K562 (cell line): ENCODE measurements around the gene NLRC3. TPM values are rescaled to one million over a fixed set of nuclear protein-coding genes. Genes with fewer than 3 reads are reported as not detected.

Experiments
- CBX8 ChIP-seq: fragments of 200-600 bp; sonication (generic); IDR thresholded peaks from 2 replicates; pipeline ENCODE4 v1.6.1; 2012; ENCODE audit warnings: borderline replicate concordance, mixed run types, low read depth, mild to moderate bottlenecking, moderate library complexity, mixed read lengths, low read length, control low read depth, inconsistent platforms; ENCODE audit not compliant: poor library complexity, severe bottlenecking; ENCODE audit errors: extremely low read depth
- CREB3L1 ChIP-seq: fragments of 450-650 bp; IDR thresholded peaks from 2 replicates; pipeline ENCODE4 v1.6.1; 2014; ENCODE audit warnings: low read depth, mild to moderate bottlenecking, moderate library complexity, borderline replicate concordance
- ETV1 ChIP-seq: fragments of 450-650 bp; conservative IDR thresholded peaks from 2 replicates; pipeline ENCODE4 v1.6.1; 2016; ENCODE audit warnings: missing genetic modification characterization, control low read depth, low read depth, missing compliant biosample characterization
- FOSL1 ChIP-seq: fragments of 200-800 bp; sonication (Bioruptor generic); conservative IDR thresholded peaks from 2 replicates; pipeline ENCODE4 v1.6.1; 2016; ENCODE audit warnings: missing genetic modification characterization, missing compliant biosample characterization
- FOXK1 ChIP-seq: sonication (generic); formaldehyde crosslinking; IDR thresholded peaks from 2 replicates; pipeline ENCODE4 v1.8.0; 2022; ENCODE audit warnings: missing genetic modification reagents, mild to moderate bottlenecking, borderline replicate concordance
- HBP1 ChIP-seq: fragments of 450-650 bp; formaldehyde crosslinking; IDR thresholded peaks from 2 replicates; pipeline ENCODE4 v1.4.0; 2022; ENCODE audit warnings: missing genetic modification characterization
- KHSRP ChIP-seq: fragments of 450-650 bp; IDR thresholded peaks from 2 replicates; pipeline ENCODE4 v1.6.1; 2017
- ZFP1 ChIP-seq: fragments of 450-650 bp; formaldehyde crosslinking; IDR thresholded peaks from 2 replicates; pipeline ENCODE4 v1.4.0; 2020; ENCODE audit warnings: mild to moderate bottlenecking, mixed read lengths
- ZNF444 ChIP-seq: fragments of 250-450 bp; sonication (Bioruptor Pico); IDR thresholded peaks from 2 replicates; pipeline ENCODE4 v1.4.0; 2020; ENCODE audit warnings: mild to moderate bottlenecking, moderate library complexity
- polyA plus RNA-seq, 8 experiments: library from polyadenylated mRNA; depleted of rRNA in 4 of 8; stranded (reverse) in 5 of 8; unstranded in 3 of 8; fragments of >200 nt; fragmentation: Nextera tagmentation in 2 of 8; fragmentation: Illumina TruSeq in 1 of 8; extraction: Ambion mirVana in 2 of 8; extraction: Trizol in 1 of 8; gene quantifications; 2 replicates each; pipeline versions ENCODE4 v1.2.1 to v1.2.3, GENCODE V29; 2011 to 2014; ENCODE audit warnings: inconsistent platforms in 1 of 8, missing spikeins in 1 of 8
- total RNA-seq, 7 experiments: library from RNA; depleted of rRNA in 6 of 7; stranded (reverse); fragments of >200 nt in 6 of 7; fragmentation: Illumina TruSeq in 2 of 7; extraction: Trizol in 2 of 7; gene quantifications; 2 replicates each; pipeline versions ENCODE4 v1.2.1 to v1.2.3, GENCODE V29; 2011 to 2021; ENCODE audit warnings: low replicate concordance in 1 of 7

Gene NLRC3
- total and polyA plus RNA-seq, 9 of the 15 experiments (the other 6 are each of a cell fraction or from before 2014, with no cell fraction given), result 0.03 to 0.13 (median 0.03) TPM; not detected in 4

GRCh38 chr16:3618769-3619141, 41.6 kb upstream of the NLRC3 start (continued):
- TF ChIP-seq CREB3L1 (no peak), ETV1 (no peak), KHSRP (no peak), ZFP1 (CRISPR knock-in tag) (no peak), ZNF444 (no peak), HBP1 (CRISPR knock-in tag) (no peak), FOSL1 (tag) (peak; percentile 75), CBX8 (no peak), FOXK1 (CRISPR knock-in tag) (no peak)
